ENCODE measurements around the gene TRIM34. TPM values are rescaled to one million over a fixed set of nuclear protein-coding genes. Genes with fewer than 3 reads are reported as not detected.

TRIM34 gene
- total and polyA plus RNA-seq, 2 of the 8 experiments (the other 6 are each of a cell fraction or from before 2014, with no cell fraction given), result 0.76 to 5.8 TPM

DNA sequence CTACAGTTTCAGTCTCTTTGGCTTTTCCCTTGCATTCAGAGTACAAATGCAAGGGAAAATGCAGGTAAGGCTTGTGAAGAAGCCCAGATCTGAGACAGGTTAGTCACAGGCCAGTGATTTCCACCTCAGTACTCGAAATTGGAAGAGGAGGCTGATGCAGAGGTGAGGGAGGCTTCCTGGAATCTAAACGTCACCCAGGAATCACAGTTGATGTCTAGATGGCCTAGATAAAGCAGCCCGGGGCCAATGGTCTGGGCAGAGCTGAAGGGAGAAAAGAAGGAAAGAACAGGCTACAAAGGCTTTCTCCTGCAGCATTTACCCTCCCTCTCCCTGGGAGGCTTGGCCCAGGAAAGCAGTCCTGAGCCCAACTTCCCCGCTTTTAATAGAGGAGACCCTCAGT is 19.9 kb upstream of the TRIM34 start:
- H3K79me2 ChIP-seq (ENCODE audit: control insufficient read depth in 1 of 2, insufficient read depth in 2 of 2, low read length in 2 of 2), result peaks cover 3 to 23% of the 10 kb centered on the region in 2 experiments; a peak in 3 of 4 replicates
- FAIRE-seq, result no peak
- no peak overlapping the region for H2BK20ac ChIP-seq (ENCODE audit: low read length)
- 79% methylated on average over 4 of the region's 4 CpGs; no CpG with 5 or more reads in 1 of the 2 experiments for WGBS, 2 experiments (ENCODE audit: extremely low coverage in 1 of 2, insufficient coverage in 1 of 2, insufficient read length in 1 of 2, insufficient replicate concordance in 2 of 2, low coverage in 1 of 2, low lambda C conversion rate in 2 of 2, missing lambda C conversion rate in 1 of 2)
- H3K9ac ChIP-seq (replicated peaks in 1 of 4; ENCODE audit: extremely low read depth in 1 of 4, low read depth in 3 of 4, low read length in 3 of 4), result no peak overlapping the region
- POLR2A ChIA-PET (ENCODE audit: partially characterized antibody), result no interaction called here
- no peak overlapping the region for H4K8ac ChIP-seq (ENCODE audit: extremely low read depth, insufficient read depth, low read length)
- no peak overlapping the region for H2BK15ac ChIP-seq (ENCODE audit: low read length)
- H3K27ac ChIP-seq (ENCODE audit: low read depth, low read length), result no peak overlapping the region
- CTCF ChIA-PET (ENCODE audit: partially characterized antibody), result interaction anchor here (6.8 kb wide), 1 partner anchor 7 kb away, joined by 71 read pairs; no protein-coding TSS in a partner anchor
- no peak overlapping the region for H4K91ac ChIP-seq (replicated peaks; ENCODE audit: insufficient read length, low read length)
- no peaks in the 10 kb centered on the region for H3K23me2 ChIP-seq (ENCODE audit: low read depth, low read length)
- H3K4ac ChIP-seq (replicated peaks; ENCODE audit: insufficient read length, low read depth, low read length), result no peak overlapping the region
- no peak overlapping the region for H3K23ac ChIP-seq (ENCODE audit: insufficient read length)
- no peak overlapping the region for H3K14ac ChIP-seq (ENCODE audit: insufficient read length)
- H2AK5ac ChIP-seq (ENCODE audit: low read depth, low read length), result no peak overlapping the region
- no peak overlapping the region for H2BK12ac ChIP-seq (ENCODE audit: low read depth, low read length)
- peaks cover 0 to 4% of the 10 kb centered on the region in 2 experiments for H4K20me1 ChIP-seq (replicated peaks in 1 of 2; ENCODE audit: control insufficient read depth in 1 of 2, insufficient read depth in 2 of 2, low read length in 2 of 2)
- no peak overlapping the region for H2BK5ac ChIP-seq (ENCODE audit: low read depth, low read length)
- no peak overlapping the region for H3K4me2 ChIP-seq (ENCODE audit: insufficient read depth in 1 of 2, low read depth in 2 of 2, low read length in 2 of 2)
- H3K4me1 ChIP-seq (replicated peaks in 1 of 4; ENCODE audit: control insufficient read depth in 3 of 4, insufficient read depth in 4 of 4, low read length in 3 of 4), result peaks cover 0 to 5% (median 0%) of the 10 kb centered on the region in 4 experiments; a peak in 2 of 7 replicates
- H3K9me3 ChIP-seq (ENCODE audit: insufficient read depth in 2 of 2, low read depth in 1 of 2, low read length in 1 of 2), result no peaks in the 10 kb centered on the region
- H3K79me1 ChIP-seq (ENCODE audit: low read depth, low read length), result no peaks in the 10 kb centered on the region
- H3K36me3 ChIP-seq (ENCODE audit: control insufficient read depth in 2 of 4, insufficient read depth in 4 of 4, low read length in 3 of 4), result peaks cover 2 to 37% (median 31%) of the 10 kb centered on the region in 4 experiments; a peak in 7 of 8 replicates
- H3K56ac ChIP-seq (replicated peaks; ENCODE audit: insufficient read length, low read depth, low read length), result no peak overlapping the region
- no peak overlapping the region for H3K4me3 ChIP-seq (ENCODE audit: extremely low read depth in 1 of 4, insufficient read depth in 2 of 4, low read depth in 3 of 4, low read length in 4 of 4)
- no peak for DNase-seq (ENCODE audit: low read depth in 1 of 2, low spot score in 2 of 2)
- no peak overlapping the region for H2BK120ac ChIP-seq (replicated peaks; ENCODE audit: low read depth, low read length)
- H2AFZ ChIP-seq (ENCODE audit: low read length), result no peak overlapping the region
- H3K18ac ChIP-seq (ENCODE audit: extremely low read depth, low read length), result no peak overlapping the region
- TF ChIP-seq SIN3A (conservative IDR thresholded peaks at IDR 0.05 in 1 of 2, IDR thresholded peaks at IDR 0.05 in 1 of 2; ENCODE audit: low read depth in 1 of 2, low read length in 2 of 2), result no peak
- TF ChIP-seq, protein P1, sequence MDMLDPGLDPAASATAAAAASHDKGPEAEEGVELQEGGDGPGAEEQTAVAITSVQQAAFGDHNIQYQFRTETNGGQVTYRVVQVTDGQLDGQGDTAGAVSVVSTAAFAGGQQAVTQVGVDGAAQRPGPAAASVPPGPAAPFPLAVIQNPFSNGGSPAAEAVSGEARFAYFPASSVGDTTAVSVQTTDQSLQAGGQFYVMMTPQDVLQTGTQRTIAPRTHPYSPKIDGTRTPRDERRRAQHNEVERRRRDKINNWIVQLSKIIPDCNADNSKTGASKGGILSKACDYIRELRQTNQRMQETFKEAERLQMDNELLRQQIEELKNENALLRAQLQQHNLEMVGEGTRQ (IDR thresholded peaks at IDR 0.05; ENCODE audit: low read length), result no peak
- no peak for TF ChIP-seq RAD21 (IDR thresholded peaks at IDR 0.05 in 1 of 2, conservative IDR thresholded peaks at IDR 0.05 in 1 of 2; ENCODE audit: low read depth in 2 of 2, low read length in 2 of 2)
- TF ChIP-seq, protein P2, sequence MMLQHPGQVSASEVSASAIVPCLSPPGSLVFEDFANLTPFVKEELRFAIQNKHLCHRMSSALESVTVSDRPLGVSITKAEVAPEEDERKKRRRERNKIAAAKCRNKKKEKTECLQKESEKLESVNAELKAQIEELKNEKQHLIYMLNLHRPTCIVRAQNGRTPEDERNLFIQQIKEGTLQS (IDR thresholded peaks at IDR 0.05; ENCODE audit: insufficient read depth, low read depth, low read length), result no peak
- H4K5ac ChIP-seq (ENCODE audit: insufficient read length, low read depth, low read length), result no peak overlapping the region
- H3K27me3 ChIP-seq (replicated peaks in 1 of 4; ENCODE audit: control insufficient read depth in 3 of 4, extremely low read depth in 1 of 4, insufficient read depth in 3 of 4, low read length in 3 of 4), result no peaks in the 10 kb centered on the region
